Hepatocyte (in vitro differentiated cells): ENCODE measurements around the gene TK1. TPM values are rescaled to one million over a fixed set of nuclear protein-coding genes. Genes with fewer than 3 reads are reported as not detected.

Experiments
- DNase-seq: peaks from one replicate; pipeline ENCODE4 v3.0.0-alpha.2; 2016; ENCODE audit warnings: low spot score
- H2AFZ ChIP-seq: fragments of 200-600 bp; sonication (generic); 2 replicates; pipeline ENCODE4 v1.6.0; 2016; ENCODE audit warnings: antibody characterized with exemption, mild to moderate bottlenecking
- H3K27ac ChIP-seq: fragments of 200-600 bp; sonication (generic); 2 replicates; pipeline ENCODE4 v1.5.1; 2016; ENCODE audit warnings: mild to moderate bottlenecking
- H3K27me3 ChIP-seq: fragments of 200-600 bp; sonication (generic); 2 replicates; pipeline ENCODE4 v1.6.1; 2016
- H3K36me3 ChIP-seq: fragments of 200-600 bp; sonication (generic); replicated peaks from 2 replicates; pipeline ENCODE4 v1.5.1; 2016; ENCODE audit warnings: low read depth; ENCODE audit not compliant: insufficient read depth
- H3K4me1 ChIP-seq: fragments of 200-600 bp; sonication (generic); 2 replicates; pipeline ENCODE4 v1.5.1; 2016; ENCODE audit warnings: mild to moderate bottlenecking, moderate library complexity; ENCODE audit not compliant: insufficient read depth
- H3K4me2 ChIP-seq: fragments of 200-600 bp; sonication (generic); 2 replicates; pipeline ENCODE4 v1.6.0; 2016
- H3K4me3 ChIP-seq: fragments of 200-600 bp; sonication (generic); 2 replicates; pipeline ENCODE4 v1.5.1; 2016; ENCODE audit warnings: mild to moderate bottlenecking
- H3K79me2 ChIP-seq: fragments of 200-600 bp; sonication (generic); 2 replicates; pipeline ENCODE4 v1.6.0; 2017; ENCODE audit warnings: mild to moderate bottlenecking
- H3K9me2 ChIP-seq: fragments of 200-600 bp; sonication (generic); replicated peaks from 2 replicates; pipeline ENCODE4 v1.6.0; 2017; ENCODE audit warnings: mild to moderate bottlenecking; ENCODE audit not compliant: insufficient read depth
- H3K9me3 ChIP-seq: fragments of 200-600 bp; sonication (generic); 2 replicates; pipeline ENCODE4 v1.5.1; 2016; ENCODE audit warnings: low read depth, mild to moderate bottlenecking
- H4K20me1 ChIP-seq: fragments of 200-600 bp; sonication (generic); 2 replicates; pipeline ENCODE4 v1.6.0; 2016; ENCODE audit warnings: mild to moderate bottlenecking; ENCODE audit not compliant: insufficient read depth, poor library complexity, severe bottlenecking
- EZH2 ChIP-seq: fragments of 200-600 bp; sonication (generic); IDR thresholded peaks from 2 replicates; pipeline ENCODE4 v1.6.1; 2016; ENCODE audit warnings: antibody characterized with exemption, mild to moderate bottlenecking, borderline replicate concordance
- EZH2phosphoT487 ChIP-seq: fragments of 200-600 bp; sonication (generic); IDR thresholded peaks from one replicate; pipeline ENCODE4 v1.6.1; 2018; ENCODE audit warnings: antibody characterized with exemption, mild to moderate bottlenecking, low read depth, moderate library complexity; ENCODE audit not compliant: unreplicated experiment, severe bottlenecking
- WGBS: methylation state at CpG from one replicate; pipeline ENCODE4 v1.1.6; 2016; ENCODE audit warnings: low lambda C conversion rate; ENCODE audit errors: missing lambda C conversion rate; 5-methylcytosine and 5-hydroxymethylcytosine counted together
- polyA plus RNA-seq: library from polyadenylated mRNA; unstranded; fragments of >200 nt; fragmentation: Nextera tagmentation; extraction: Ambion mirVana; gene quantifications from 2 replicates; pipeline ENCODE4 v1.2.1, GENCODE V29; 2016
- total RNA-seq: library from RNA; depleted of rRNA; stranded (reverse); fragments of >200 nt; gene quantifications from 2 replicates; pipeline ENCODE4 v1.2.3, GENCODE V29; 2014
- TF ChIP-seq, protein P1 (sequence below): fragments of 200-600 bp; sonication (generic); IDR thresholded peaks from 2 replicates; pipeline ENCODE4 v1.5.1; 2016; ENCODE audit warnings: antibody characterized with exemption, mild to moderate bottlenecking; ENCODE audit not compliant: poor library complexity

The TK1 gene
- total and polyA plus RNA-seq, 2 experiments from 2014 or later, result 8.3 to 29.9 TPM

DNA sequence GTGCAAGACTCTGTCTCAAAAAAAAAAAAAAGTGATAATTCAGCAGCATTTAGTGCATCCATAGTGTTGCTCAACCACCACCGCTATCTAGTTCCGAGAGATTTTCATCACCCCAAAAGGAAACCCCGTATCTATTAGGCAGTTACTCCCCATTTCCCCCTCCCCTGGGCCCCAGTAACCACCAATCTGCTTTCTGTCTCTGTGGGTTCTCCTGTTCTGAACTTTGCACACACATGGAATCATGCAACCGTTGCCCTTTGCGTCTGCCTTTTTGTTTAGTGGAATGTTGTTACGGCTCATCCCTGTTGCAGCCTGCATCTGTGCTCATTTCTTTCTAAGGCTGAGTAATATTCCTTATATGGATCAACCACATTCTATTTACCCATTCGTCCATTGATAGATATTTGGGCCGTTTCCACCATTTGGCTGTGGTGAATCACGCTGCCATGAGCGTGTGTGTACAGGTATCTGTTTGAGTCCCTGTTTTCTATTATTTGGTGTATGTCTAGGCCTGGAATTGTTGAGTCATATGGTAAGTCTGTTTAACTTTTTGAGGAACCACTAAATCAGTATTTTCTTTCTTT is 27.2 kb downstream of the TK1 start:
- Histone ChIP-seq H2AFZ (no peak overlapping the region), H3K4me1 (no peaks in the 10 kb centered on the region), H3K36me3 (no peaks in the 10 kb centered on the region), H4K20me1 (no peaks in the 10 kb centered on the region), H3K9me3 (no peaks in the 10 kb centered on the region), H3K4me2 (no peak overlapping the region), H3K4me3 (no peak overlapping the region), H3K27me3 (no peaks in the 10 kb centered on the region), H3K9me2 (no peaks in the 10 kb centered on the region), H3K79me2 (no peaks in the 10 kb centered on the region), H3K27ac (no peak overlapping the region)
- no peak for TF ChIP-seq EZH2phosphoT487
- TF ChIP-seq, protein P1, sequence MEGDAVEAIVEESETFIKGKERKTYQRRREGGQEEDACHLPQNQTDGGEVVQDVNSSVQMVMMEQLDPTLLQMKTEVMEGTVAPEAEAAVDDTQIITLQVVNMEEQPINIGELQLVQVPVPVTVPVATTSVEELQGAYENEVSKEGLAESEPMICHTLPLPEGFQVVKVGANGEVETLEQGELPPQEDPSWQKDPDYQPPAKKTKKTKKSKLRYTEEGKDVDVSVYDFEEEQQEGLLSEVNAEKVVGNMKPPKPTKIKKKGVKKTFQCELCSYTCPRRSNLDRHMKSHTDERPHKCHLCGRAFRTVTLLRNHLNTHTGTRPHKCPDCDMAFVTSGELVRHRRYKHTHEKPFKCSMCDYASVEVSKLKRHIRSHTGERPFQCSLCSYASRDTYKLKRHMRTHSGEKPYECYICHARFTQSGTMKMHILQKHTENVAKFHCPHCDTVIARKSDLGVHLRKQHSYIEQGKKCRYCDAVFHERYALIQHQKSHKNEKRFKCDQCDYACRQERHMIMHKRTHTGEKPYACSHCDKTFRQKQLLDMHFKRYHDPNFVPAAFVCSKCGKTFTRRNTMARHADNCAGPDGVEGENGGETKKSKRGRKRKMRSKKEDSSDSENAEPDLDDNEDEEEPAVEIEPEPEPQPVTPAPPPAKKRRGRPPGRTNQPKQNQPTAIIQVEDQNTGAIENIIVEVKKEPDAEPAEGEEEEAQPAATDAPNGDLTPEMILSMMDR, result no peak
- WGBS, result 84% methylated on average over 10 of the region's 10 CpGs
- no peak for DNase-seq

DNA sequence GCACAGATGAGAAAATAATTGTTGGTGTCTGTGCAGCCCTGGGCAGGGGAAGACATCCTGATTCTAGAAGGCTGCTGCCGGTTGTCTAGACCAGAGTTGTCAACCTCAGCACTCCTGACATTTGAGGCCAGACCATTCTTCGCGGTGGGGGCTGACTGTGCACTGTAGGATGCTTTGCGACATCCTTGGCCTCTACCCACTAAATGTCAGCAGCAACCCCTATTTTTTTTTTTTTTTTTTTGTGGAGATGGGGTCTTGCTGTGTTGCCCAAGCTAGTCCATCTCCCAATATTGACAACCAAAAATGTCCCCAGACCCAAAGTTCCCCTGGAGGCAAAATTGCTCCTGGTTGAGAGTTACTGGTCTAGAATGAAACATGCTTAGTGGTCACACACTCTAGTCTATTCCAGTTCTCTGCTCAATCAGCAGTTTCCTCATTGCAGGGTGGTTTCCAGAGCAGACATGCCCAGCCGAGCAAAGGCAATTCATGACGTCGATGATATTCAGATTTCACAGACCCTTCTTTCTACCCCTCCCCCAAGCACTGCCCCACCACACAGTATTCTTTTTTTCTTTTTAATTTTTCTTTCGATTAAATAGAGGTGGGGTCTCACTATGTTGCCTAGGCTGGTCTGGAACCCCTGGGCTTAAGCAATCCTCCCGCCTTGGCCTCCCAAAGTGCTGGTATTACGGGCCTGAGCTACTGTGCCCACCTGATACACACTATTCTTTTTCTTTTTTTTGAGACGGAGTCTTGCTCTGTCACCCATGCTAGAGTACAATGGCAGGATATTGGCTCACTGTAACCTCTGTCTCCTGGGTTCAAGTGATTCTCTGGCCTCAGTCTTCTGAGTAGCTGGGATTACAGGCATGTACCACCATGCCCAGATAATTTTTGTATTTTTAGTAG is 31.7 kb downstream of the TK1 start:
- no peak overlapping the region for H2AFZ ChIP-seq
- no peak for DNase-seq
- peaks cover 7% of the 10 kb centered on the region for H3K4me1 ChIP-seq
- H3K27me3 ChIP-seq, result no peaks in the 10 kb centered on the region
- H3K9me2 ChIP-seq, result no peaks in the 10 kb centered on the region
- TF ChIP-seq EZH2 (no peak), EZH2phosphoT487 (no peak)
- TF ChIP-seq, protein P1, result no peak
- 89% methylated on average over 11 of the region's 11 CpGs for WGBS
- no peak overlapping the region for H3K4me3 ChIP-seq
- no peaks in the 10 kb centered on the region for H3K79me2 ChIP-seq
- no peaks in the 10 kb centered on the region for H3K36me3 ChIP-seq
- H3K4me2 ChIP-seq, result no peak overlapping the region
- no peak overlapping the region for H3K27ac ChIP-seq
- H3K9me3 ChIP-seq, result no peaks in the 10 kb centered on the region
- H4K20me1 ChIP-seq, result no peaks in the 10 kb centered on the region

DNA sequence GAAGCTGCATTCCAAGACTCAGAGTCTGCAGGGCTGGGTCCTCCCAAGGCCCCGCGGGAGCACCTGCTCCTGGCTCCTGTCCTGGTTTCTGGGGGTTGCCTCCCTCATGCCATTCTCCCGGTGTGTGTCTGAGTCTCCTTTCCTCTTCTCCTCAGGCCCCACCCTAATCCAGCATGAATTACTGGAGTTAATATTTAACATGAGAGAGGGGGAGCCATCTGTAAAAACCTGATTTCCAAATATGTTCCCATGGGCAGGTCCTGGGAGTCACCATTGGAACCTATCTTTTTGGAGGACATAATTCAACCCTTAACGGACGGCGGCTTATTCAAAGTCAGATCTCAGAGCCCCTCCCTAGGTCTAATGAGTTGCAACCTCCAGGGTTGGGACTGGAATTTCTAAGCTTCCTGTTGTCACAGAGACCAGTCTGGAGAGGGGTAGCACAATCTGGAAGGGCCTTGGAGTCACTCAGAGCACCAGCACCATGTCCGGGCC is 35.3 kb downstream of the TK1 start:
- peak overlapping the region; percentile 31 for H3K4me2 ChIP-seq

More for the DNA sequence above, 35.3 kb downstream of the TK1 start:
- Histone ChIP-seq H3K36me3 (no peaks in the 10 kb centered on the region), H3K27ac (peak overlapping the region; percentile 35), H3K4me3 (no peak overlapping the region), H3K4me1 (peaks cover 7% of the 10 kb centered on the region), H3K79me2 (no peaks in the 10 kb centered on the region), H4K20me1 (no peaks in the 10 kb centered on the region), H3K9me3 (no peaks in the 10 kb centered on the region), H3K27me3 (no peaks in the 10 kb centered on the region), H2AFZ (peak overlapping the region; percentile 6), H3K9me2 (no peaks in the 10 kb centered on the region)
- TF ChIP-seq, protein P1, result no peak
- TF ChIP-seq EZH2, result no peak
- TF ChIP-seq EZH2phosphoT487, result no peak
- 49% methylated on average over 7 of the region's 7 CpGs for WGBS
- peak; percentile 60 for DNase-seq
